ENCODE measurements around the gene UPB1.
"Not testable (repeated sequence)": the region's sequence is repeated elsewhere in the genome, so short reads cannot be mapped to it uniquely, and the experiment has no call there.

Gene UPB1

DNA sequence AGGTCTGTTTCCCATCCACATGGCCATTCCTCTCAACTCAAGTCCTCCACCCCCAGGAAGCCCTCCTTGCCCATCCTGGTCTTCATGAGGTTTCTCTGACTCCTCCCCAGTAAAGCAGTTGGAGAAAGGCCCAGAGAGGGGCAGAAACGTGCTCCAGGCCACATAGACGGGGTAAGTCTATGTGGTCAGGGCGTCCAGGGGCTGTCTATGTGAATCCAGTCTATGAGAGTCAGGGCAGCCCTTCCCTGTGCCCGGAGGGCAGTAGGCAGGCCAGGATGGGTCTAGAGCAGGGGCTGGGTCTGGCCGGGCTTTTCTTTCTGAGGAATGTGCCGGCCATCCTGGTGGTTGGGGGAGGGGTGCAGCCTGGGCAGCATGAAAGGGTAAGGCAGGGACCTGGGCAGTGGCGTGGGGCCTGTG, 48.1 kb downstream of the UPB1 start:
- no peak for DNase-seq
- TF ChIP-seq GATA1 (IDR thresholded peaks at IDR 0.05; ENCODE audit: low read depth, low read length) (no peak), POLR2A (IDR thresholded peaks at IDR 0.05; ENCODE audit: low read length) (no peak)

DNA sequence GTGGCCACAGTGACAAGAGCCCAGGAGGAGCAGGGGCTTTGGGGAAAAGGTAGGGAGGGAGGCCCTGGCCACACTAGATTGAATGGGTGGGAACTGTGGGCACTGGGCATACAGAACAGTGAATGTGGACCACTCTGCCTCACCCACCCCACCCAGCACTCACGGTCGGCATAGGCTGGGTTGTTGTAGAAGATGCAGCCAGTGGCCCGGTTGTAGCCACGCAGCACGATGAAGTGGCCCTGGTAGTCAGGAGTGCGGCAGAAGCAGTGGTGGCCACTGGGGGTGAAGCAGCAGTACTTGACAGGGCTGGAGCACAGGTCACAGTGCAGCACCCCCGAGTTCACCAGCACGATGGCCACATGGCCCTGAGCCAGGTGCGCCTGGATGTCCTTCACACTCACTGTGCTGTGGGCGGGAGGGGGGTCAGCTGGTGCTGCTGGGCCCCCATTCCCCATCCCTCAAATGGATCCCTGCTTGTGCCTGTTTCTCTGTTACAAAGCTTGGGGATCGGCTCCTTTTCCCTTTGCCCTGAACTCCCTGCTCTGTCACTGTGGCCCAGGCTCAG, 48.6 kb downstream of the UPB1 start:
- TF ChIP-seq POLR2A (IDR thresholded peaks at IDR 0.05; ENCODE audit: low read length) (no peak), GATA1 (IDR thresholded peaks at IDR 0.05; ENCODE audit: low read depth, low read length) (no peak)
- DNase-seq, result no peak

- DNase-seq, result no peak
- TF ChIP-seq GATA1 (IDR thresholded peaks at IDR 0.05; ENCODE audit: low read depth, low read length), result no peak
- peak; percentile 6 for TF ChIP-seq POLR2A (IDR thresholded peaks at IDR 0.05; ENCODE audit: low read length)
Measured at GRCh38 chr22:24548812-24549211, 53.7 kb downstream of the UPB1 start.

DNA sequence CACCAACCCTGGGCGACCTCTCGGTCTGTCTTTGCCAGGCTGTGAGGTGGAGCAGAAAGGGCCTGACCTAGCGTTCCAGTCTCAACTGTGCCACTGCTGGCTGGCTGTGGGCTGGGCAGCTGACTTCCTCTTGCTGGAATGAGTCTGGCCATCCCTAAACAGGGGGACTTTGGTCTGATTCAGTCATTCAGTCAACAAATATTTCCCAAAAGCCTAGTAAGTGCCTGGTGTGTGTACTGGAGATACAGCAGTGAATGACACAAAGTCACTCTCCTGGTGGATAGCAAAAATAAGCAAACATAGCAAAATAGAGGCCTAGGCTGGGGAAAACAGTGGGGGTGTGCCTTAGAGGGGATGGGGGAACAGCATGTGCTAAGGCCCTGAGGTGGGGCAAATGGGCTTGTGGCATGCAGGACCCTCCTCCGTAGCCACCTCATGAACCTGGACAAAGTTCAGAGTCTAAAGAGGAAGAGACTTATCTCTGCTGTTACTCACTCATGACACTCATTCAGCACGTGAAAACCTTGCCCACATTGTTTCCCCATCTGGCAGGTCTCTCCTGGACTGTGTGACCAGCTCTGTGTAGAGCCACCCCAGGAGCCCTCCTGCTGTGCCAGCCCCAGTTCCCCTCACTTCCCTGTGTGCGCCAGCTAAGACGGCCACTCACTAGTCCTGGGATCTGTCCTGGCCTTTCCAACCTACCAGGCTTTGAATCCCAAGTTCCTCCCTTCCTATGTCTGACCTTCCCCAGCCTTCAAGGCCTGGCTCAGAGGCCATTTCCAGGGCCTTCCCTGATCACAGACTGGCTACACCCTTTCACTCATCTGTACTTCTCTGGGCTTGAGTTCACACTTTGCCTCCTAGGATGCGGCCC, 55.1 kb downstream of the UPB1 start:
- DNase-seq, result no peak
- TF ChIP-seq POLR2A (IDR thresholded peaks at IDR 0.05; ENCODE audit: low read length), result no peak
- no peak for TF ChIP-seq GATA1 (IDR thresholded peaks at IDR 0.05; ENCODE audit: low read depth, low read length)

DNA sequence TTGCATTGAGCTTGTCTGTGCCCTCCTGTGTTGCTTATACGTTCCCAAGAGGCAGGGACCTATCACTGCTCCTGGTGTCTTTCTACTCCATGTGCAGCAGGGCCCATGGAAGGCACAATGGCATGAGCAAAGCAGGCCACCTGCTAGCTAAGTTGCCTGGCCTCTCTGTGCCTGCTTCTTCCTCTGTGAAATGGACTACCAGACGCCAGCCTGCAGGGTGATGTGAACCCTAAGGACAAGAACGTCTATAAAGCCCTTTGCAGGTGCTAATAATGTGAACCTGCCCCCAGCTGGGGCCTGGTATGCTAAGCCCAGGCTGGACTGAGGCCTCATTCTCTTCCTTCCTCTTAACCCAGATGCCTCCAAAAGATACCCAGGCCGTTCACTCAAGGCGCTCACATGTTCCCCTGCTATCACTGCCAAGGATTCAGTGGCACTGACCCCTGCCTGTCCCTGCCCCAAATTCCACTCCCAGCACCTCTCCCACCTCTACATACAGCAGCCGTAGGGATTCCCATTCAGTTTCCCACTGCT, 55.8 kb downstream of the UPB1 start:
- DNase-seq, result peak; percentile 31 to 50
- TF ChIP-seq POLR2A (IDR thresholded peaks at IDR 0.05; ENCODE audit: low read length), result no peak
- TF ChIP-seq GATA1 (IDR thresholded peaks at IDR 0.05; ENCODE audit: low read depth, low read length), result no peak

DNA sequence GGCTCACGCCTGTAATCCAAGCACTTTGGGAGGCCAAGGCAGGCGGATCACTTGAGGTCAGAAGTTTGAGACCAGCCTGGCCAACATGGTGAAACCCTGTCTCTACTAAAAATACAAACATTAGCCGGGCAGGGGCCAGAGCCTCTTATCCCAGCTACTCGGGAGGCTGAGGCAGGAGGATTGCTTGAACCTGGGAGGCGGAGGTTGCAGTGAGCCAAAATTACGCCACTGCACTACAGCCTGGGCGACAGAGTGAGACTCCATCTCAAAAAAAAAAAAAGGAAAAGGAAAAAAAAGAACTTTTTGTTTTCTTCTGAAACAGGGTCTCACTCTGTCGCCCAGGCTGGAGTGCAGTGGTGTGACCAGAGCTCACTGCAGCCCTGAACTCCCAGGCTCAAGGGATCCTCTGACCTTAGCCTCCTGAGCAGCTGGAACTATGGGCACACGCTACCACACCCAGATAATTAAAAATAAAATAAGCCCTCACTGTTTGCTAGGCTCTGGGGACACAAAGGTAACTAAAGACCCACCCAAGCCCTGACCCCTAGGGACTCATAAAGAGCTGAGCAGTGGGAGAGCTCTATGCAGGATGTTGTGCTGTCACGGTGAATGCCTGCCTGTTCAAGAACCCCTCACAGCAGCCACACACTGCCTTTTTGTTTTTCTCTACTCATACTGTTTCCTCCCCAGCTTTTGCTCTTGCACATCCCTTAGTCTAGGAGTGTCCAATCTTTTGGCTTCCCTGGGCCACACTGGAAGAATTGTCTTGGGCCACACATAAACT, 57.6 kb downstream of the UPB1 start:
- DNase-seq, result not testable (repeated sequence)

- DNase-seq, result peak; percentile 90 to 96
- peak; percentile 94 for TF ChIP-seq POLR2A (IDR thresholded peaks at IDR 0.05; ENCODE audit: low read length)
- no peak for TF ChIP-seq GATA1 (IDR thresholded peaks at IDR 0.05; ENCODE audit: low read depth, low read length)
Measured at GRCh38 chr22:24553597-24554312, 58.6 kb downstream of the UPB1 start.

GRCh38 chr22:24554313-24555164, 59.4 kb downstream of the UPB1 start, which contains the start of gene GUCD1:
GUCD1 (minus strand) TSS chr22:24555138; CDS start chr22:24554991, 147 bp downstream.
- peak; percentile 63 to 70 for DNase-seq
- TF ChIP-seq GATA1 (IDR thresholded peaks at IDR 0.05; ENCODE audit: low read depth, low read length), result no peak
- peak; percentile 67 for TF ChIP-seq POLR2A (IDR thresholded peaks at IDR 0.05; ENCODE audit: low read length)

- TF ChIP-seq POLR2A (IDR thresholded peaks at IDR 0.05; ENCODE audit: low read length) (peak; percentile 82), GATA1 (IDR thresholded peaks at IDR 0.05; ENCODE audit: low read depth, low read length) (no peak)
- peak; percentile 99 to 100 for DNase-seq
Measured at GRCh38 chr22:24555165-24556039, 60.3 kb downstream of the UPB1 start, which contains the start of gene SNRPD3. SNRPD3 (plus strand) TSS chr22:24555999; CDS start chr22:24557675, 1,676 bp downstream.

- DNase-seq, result no peak
- TF ChIP-seq GATA1 (IDR thresholded peaks at IDR 0.05; ENCODE audit: low read depth, low read length) (no peak), POLR2A (IDR thresholded peaks at IDR 0.05; ENCODE audit: low read length) (no peak)
Measured at GRCh38 chr22:24559471-24559870, 64.3 kb downstream of the UPB1 start.

- TF ChIP-seq POLR2A (IDR thresholded peaks at IDR 0.05; ENCODE audit: low read length) (no peak), GATA1 (IDR thresholded peaks at IDR 0.05; ENCODE audit: low read depth, low read length) (no peak)
Measured at GRCh38 chr22:24563246-24563645, 68.1 kb downstream of the UPB1 start.

More at GRCh38 chr22:24563246-24563645, 68.1 kb downstream of the UPB1 start:
- no peak for DNase-seq
